Posterior vena cava (tissue), 2 donors: Measurements from ENCODE around the gene TMEM89. TPM values are rescaled to one million over a fixed set of nuclear protein-coding genes. Genes with fewer than 3 reads are reported as not detected.

ENCODE experiments used
- DNase-seq: peaks from one replicate; pipeline ENCODE4 v3.0.0-alpha.2; 2020; ENCODE audit warnings: low spot score
- intact Hi-C, 2 donors: fragments of 100-400 bp; cut with DNase I; formaldehyde crosslinking; loops; one replicate each; pipeline versions ENCODE4 v1.14.1 to v1.14.2; 2022 to 2023
- long read RNA-seq, 2 donors: library from polyadenylated mRNA; unstranded; transcript quantifications; one replicate each; pipeline ENCODE4 v2.0.0, GENCODE V29; 2020 to 2021
- total RNA-seq, 2 donors: library from RNA; stranded (reverse); fragmentation: NEBNext Ultra II Directional; extraction: Animal tissue kit (Norgen Biotek cat#: 25700); gene quantifications; one replicate each; pipeline ENCODE4 v1.2.1, GENCODE V29; 2021
- donor health status: DM: yes; HTN: yes; CAD: no.
- donor health status: DM: yes; HTN: yes; CAD: no.

The TMEM89 gene, protein sequence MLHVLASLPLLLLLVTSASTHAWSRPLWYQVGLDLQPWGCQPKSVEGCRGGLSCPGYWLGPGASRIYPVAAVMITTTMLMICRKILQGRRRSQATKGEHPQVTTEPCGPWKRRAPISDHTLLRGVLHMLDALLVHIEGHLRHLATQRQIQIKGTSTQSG
- total RNA-seq = not detected
- long read RNA-seq, donor 1 = 0 reads
- long read RNA-seq, donor 2 = 0 reads

DNA sequence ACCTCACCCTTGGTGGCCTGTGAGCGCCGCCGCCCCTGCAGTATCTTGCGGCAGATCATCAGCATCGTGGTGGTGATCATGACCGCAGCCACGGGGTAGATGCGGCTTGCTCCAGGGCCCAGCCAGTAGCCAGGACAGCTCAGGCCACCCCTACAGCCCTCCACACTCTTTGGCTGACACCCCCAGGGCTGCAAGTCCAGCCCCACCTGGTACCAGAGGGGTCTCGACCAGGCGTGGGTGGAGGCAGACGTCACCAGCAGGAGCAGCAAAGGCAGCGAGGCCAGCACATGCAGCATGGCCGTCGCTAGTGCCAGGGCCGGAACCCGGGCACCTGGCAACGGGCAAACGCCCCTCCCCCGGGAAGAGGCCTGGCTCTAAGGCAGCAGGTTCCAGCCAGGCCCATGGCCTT, at the start of gene TMEM89:
TMEM89 (minus strand) TSS at position 309 of the 409 bp plus-strand sequence; CDS start at position 296, 13 bp downstream.
- DNase-seq = peak; percentile 73
- intact Hi-C loops = no loop called here

DNA sequence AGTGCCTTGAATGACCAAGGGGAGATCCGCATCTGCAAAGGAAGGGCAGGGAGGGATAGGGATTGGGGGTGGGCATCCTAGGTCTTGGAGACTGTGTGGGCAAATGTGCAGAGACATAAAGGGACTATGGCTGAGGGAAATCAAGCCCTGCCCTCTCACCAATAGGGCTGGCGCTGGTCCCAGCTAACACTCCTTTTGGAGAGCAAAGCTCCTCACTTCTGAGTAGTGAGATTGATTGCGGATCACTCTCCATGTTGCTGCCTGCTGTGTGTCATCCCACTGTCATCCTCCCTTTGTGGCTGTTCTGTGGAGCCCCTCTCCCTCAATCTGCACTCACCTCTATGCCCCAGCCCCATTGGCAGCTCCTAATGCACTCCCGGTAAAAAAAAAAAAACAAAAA, 43.4 kb upstream of the TMEM89 start:
- intact Hi-C loops = no loop called here
- DNase-seq = no peak

- intact Hi-C loops = no loop called here
Observed at GRCh38 chr3:48664313-48664644, 42.7 kb upstream of the TMEM89 start.

GRCh38 chr3:48663489-48664312, 42.1 kb upstream of the TMEM89 start:
- DNase-seq = peak; percentile 98
- intact Hi-C loops = no loop called here

More at GRCh38 chr3:48664313-48664644, 42.7 kb upstream of the TMEM89 start:
- DNase-seq = no peak

DNA sequence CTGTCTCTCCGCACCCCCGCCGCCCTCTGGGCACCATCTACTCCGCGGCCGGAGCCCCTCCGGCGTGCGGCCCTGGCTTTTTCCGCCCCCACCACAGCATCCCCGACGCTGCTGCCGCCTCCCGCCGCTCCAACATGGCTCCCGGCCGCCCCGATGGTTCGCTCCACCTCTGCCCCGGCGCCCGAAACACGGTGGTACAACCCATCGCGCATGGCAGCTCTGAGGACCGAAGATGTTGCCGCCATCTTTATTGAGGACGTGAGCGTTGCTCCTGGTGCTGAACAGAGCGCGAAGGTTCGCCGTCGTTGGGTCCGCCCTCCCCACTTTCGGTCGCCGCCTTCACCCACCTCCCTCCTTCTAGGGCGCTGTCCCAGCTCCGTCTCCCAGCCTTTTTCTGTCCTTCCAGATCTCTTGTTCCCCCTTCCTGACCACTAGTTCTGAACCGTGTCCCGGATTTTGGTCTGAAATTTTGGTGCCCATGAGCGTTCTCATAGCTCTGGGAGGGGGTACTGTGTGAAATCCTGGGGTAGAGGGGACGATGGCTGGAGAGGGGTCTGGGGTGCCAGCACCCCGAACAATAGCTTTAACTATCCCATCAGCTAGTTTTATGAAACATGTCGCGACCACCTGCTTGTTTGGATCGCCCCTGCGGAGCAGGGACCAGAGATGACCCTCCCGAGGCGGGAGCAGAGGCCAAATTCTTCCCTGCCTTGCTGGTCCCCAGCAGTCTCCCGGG, 41.4 kb upstream of the TMEM89 start, which contains the start of gene CELSR3:
CELSR3 (minus strand) TSS at position 134 of the 736 bp plus-strand sequence. CDS start 252 bp downstream, outside the sequence.
- peak; percentile 94 for DNase-seq
- intact Hi-C loops = no loop called here

DNA sequence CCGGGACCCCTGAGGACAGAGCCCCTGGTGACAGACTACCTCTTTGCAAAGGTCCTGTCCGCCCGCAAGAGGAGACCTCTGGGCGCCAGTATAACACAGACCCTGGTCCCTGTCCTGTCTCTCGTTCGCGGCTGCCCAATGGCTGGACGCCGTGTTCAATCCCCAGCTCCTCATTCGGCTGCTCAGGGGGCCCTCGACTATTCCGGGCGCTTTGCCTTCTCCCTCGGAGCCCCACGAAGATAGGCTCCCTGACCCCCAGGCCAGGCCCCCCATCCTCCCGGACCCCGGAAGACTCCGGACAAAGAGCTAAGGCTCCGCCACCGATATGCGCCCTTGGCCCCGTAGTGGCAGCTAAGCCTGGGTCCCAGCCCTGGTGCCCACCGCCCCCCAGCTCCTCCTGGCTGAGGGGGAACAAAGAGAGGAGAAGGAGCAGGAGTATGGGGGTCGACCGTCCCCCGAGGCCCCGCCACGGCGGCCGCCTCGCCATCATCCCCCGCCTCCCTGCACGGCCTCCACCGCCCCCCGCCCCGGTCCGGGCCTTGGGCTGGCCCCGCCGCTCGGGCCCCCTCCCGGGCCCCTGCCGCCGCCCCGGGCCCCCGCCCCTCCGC, 40.7 kb upstream of the TMEM89 start:
- no peak for DNase-seq
- intact Hi-C loops = no loop called here

GRCh38 chr3:48661501-48662144, 40.1 kb upstream of the TMEM89 start:
- peak; percentile 92 for DNase-seq
- intact Hi-C loops = no loop called here

DNA sequence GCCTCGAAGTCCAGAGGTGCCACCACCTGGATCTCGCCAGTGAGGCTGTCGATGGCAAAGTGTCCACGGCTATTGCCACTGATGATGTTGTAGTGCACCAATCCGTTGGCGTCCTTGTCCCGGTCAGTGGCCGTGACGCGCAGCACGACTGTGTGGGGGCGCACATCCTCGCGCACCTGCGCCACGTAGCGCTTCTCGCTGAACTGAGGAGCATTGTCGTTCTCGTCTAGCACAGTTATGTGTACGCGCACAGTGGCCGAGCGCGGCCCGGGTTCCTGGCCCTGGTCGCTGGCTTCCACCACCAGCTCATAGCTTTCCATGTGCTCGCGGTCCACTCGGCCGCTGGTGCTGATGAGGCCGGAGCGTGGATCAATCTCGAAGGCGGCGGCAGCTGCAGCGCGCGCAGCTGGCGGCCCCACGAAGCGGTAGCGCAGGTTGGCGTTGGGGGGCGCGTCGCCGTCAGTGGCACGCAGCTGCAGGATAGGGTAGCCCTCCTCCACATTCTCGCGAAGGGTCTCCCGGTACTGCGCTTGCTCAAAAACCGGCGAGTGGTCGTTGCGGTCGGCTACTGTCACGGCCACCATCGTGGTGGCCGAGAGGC, 39.3 kb upstream of the TMEM89 start:
- intact Hi-C loops = no loop called here
- no peak for DNase-seq

DNA sequence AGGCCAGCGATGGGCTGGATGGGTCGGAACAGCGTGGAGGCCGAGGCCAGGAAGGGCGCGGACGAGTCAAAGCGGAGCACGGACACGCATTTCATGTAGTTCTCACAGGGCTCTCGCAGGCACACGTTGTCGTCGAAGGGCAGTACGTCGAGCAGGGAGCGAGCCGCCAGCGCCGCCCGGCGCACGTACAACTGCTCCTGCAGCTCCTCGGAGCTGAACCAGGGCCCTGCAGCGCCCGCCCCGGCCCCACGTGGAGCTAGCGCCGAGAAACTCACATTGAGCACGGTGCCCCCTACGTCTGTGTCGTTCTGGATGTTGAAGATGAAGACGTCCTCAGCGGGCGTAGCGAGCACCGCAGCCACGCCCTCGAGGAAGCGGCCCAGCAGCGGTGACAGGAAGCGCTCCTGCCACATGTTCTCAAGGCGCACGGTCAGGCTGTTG, 35.3 kb upstream of the TMEM89 start:
- intact Hi-C loops = no loop called here
- DNase-seq = no peak

DNA sequence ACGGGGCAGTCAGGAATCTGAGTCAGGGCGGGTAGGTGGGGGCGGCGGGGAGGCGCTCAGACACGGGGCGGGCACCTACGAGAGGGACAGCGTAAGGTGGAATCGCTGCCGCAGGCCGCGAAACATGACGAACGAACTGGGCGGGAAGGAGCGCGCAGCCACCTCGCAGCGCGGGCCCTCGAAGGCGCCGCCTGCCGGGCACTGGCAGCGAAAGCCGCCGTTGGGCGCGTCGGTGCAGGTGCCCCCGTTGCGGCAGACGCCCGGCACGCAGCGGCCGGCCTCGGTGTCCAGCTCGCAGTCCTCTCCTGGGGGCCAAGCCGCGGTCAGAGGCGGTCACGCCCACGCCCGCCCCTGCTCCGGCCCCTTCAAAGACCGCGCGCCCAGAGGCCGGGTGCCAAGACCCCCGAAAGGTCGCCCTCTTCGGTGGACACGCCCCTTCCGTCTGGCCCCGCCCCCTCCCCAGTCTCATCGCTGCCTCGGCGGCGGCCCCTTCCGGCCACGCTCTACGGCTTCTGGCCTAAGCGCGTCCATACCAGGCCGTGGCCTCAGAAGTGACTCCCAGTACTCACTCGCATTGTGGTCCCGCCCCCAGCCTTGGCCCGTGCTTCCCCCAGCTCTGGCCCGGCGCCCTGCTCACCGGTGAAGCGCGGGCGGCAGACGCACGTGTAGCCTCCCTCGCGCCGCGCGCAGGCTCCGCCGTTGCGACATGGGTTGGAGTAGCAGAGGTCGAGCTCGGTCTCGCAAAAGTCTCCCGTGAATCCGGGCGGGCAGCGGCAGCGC, 34.7 kb upstream of the TMEM89 start:
- peak; percentile 92 for DNase-seq
- intact Hi-C loops = no loop called here

DNA sequence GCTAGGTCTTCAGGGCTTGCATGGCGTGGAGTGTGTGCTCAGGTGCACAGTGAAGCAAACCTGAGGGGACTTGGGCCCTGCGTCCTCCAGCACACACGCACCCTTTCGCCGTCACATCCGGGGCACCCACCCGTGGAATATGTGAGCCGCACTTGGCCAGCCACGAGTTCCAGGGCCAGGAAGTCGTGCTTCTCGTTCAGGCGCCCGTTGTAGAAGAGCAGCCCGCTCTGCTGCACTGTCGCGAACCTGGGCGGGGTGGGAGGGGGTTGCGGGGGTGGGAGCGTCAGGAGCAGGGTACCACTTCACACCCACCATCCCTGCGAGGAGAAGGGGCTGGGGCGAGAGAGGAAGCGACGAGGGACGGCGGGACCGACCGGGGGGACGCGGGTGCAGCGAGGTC, 34.0 kb upstream of the TMEM89 start:
- DNase-seq = no peak
- intact Hi-C loops = no loop called here

GRCh38 chr3:48655063-48655462, 33.5 kb upstream of the TMEM89 start:
- intact Hi-C loops = no loop called here
- no peak for DNase-seq

DNA sequence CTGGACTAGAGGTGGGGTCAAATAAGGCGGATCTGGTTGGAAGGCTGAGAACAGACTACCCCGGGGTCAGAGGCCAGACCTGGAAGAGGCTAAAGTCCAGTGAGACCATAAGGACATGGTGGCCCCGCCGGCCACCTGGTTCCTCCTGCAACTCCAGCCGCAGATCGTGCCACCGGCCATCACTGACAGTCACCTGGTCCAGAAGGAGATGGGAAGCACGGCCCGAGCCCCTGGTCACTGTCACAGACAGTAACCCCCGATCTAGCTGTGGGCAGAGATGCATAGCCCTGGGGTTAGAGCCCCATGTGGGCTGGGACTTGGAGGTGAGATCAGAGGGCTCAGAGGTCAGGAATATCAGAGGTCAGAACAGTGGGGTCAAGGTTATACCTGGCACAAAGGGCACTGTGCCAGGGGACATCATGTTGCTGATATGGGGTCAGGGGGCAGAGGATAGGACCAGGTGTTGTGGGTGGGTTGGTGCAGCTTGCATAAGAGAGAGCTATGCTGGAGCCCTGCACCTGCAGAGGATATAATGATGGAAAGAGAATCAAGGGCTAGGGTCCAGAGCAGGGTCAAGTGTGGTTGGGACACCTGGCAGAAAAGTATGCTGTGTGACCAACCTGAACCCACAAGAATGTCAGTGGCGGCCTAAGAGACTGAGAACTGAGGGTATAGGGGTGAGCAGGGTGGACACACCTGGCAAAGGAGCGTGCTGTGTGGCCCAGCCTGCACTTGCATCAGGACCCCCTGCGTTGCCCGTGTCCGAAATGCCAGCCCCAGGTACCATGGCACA, 31.6 kb upstream of the TMEM89 start:
- DNase-seq = no peak
- intact Hi-C loops = no loop called here

GRCh38 chr3:48651771-48652170, 30.2 kb upstream of the TMEM89 start:
- no peak for DNase-seq
- intact Hi-C loops = no loop called here

DNA sequence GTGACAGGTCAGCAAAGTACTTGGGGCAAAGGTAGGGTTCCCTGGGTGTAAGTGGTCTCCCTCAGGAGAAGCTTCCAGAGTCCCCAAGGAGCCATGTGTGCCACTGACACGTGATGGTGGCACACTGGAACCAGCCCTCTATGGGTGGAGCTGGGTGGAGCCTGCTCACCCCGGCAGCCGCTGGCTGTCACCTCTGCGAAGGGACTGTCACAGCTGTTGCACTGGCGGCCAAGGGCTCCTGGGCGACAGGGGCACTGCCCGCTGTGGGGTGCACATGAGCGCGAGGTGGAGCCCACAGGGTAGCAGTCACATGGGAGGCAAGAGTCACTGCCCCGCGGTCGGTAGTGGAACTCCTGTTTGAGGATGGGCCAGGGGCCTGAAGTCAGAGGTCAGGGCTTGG, 29.2 kb upstream of the TMEM89 start:
- intact Hi-C loops = no loop called here
- DNase-seq = no peak

DNA sequence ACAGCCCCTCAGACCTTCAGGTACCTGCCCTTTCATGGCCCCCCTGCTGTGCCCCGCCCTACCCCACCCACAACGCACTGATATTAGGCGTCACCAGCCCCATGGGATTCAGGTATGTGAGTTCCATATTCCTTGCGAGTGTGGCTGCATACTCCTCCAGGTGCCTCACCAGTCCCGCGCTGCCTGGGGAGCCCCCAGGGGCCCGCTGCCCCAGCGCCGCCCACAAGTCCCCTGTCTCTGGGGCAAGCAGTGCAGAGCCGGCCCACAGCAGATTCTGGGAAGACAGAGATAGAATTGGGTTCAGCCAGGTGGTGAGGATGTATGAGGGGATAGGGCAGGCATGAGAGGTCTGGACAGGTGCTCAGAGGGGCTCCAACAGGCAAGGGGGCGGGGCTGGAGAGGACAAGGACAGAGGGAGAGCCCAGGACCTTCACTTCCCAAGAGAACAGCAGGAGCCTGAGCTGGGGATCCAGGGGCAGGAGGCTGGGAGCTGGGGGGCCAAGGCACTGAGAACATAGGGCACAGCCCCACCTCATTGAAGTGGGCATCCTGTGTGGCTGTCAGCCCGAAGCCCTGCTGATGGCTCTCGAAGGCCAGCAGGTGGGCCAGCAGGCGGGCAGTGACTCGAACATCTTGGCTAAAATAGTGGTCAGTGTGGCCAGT, 26.8 kb upstream of the TMEM89 start:
- intact Hi-C loops = no loop called here
- DNase-seq = no peak

- intact Hi-C loops = no loop called here
- no peak for DNase-seq
Observed at GRCh38 chr3:48647714-48648113, 26.1 kb upstream of the TMEM89 start.
